HG03159 (cell line): ENCODE results near the gene PPM1M.
A peak's percentile ranks its signal among the peaks of the same experiment; 100 is the strongest.

Experiments used
- ATAC-seq: cut with Tn5 transposase; IDR thresholded peaks from one replicate; pipeline ENCODE4 v1.9.1; 2021; ENCODE audit warnings: mild to moderate bottlenecking, moderate library complexity; ENCODE audit not compliant: unreplicated experiment

Gene PPM1M

DNA sequence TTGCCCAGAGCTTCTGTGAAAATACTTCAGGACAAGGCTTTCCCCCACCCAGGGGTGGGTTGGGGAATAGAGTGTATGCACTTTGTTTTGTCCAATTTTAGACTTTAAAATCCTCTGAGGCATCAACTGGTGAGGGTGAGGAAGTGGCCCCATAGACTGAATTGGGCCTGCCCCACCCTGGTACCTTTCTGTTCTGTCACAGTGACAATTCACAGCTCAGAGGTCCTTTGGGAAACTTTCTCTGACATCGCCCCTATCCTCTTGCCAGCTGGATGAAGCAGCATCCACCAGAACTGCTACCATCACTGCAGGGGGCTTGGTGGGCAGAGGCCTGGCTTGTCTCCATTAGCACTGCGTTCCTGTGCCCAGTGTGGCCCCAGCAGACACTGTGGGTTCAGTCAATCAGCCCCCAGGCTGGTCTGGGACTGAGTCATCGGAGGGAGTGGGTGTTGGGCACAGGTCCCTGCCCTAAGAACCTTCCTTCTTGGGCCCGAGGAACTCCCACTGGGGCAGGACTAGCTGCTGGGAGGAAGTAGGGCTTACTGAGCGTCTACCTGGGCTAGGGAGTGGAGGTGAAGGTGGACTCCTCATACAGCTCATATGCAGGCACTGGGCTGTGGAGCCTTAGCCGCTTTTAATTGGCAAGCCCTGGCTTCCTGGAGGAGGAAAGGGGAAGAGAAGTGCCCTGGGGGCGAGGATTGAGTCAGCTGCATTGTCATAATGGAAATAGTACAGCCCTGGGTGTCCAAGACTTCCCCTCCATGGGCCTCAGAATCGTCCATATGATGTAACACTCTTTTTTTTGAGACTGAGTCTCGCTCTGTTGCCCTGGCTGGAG lies 1.5 kb upstream of the PPM1M start:
- ATAC-seq: peak; percentile 43

DNA sequence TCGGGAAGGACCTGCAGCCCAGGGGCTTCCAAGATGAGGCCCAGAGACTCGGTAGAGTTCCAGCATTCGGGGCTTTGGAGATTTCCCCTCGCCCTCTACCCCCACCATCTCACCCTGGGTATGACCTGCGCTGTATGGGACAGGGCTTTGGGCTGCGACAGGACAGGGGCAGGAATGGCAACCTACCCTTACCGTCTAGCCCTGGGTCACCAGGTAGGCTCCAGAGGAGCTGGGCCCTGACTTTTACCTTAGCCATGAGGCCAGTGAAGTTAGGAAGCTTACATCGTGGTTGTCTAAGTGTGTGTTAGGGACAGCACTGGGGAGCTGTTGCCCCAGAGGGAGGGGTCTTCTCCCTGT lies 683 bp downstream of the PPM1M start:
- ATAC-seq: no peak

DNA sequence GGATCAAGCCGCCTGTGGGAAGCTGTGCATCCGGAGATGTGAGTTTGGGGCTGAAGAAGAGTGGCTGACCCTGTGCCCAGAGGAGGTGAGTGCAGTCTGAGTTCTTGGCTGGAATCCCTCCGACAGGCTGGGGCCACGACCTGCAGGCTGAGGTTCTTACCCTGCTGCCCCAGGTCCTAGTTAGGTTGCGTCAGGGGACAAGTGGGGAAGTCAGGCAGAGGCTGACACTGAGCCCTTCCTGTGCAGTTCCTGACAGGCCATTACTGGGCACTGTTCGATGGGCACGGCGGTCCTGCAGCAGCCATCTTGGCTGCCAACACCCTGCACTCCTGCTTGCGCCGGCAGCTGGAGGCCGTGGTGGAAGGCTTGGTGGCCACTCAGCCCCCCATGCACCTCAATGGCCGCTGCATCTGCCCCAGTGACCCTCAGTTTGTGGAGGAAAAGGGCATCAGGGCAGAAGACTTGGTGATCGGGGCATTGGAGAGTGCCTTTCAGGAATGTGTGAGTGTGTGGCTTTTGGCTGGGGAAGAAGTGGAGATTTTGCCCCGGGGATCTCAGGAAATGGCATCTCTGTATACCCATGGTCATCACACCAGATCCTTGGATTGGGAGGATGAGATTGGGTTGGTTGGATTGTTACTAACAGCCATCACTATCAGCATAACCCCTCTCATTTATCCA lies 1.3 kb downstream of the PPM1M start:
- no peak for ATAC-seq

DNA sequence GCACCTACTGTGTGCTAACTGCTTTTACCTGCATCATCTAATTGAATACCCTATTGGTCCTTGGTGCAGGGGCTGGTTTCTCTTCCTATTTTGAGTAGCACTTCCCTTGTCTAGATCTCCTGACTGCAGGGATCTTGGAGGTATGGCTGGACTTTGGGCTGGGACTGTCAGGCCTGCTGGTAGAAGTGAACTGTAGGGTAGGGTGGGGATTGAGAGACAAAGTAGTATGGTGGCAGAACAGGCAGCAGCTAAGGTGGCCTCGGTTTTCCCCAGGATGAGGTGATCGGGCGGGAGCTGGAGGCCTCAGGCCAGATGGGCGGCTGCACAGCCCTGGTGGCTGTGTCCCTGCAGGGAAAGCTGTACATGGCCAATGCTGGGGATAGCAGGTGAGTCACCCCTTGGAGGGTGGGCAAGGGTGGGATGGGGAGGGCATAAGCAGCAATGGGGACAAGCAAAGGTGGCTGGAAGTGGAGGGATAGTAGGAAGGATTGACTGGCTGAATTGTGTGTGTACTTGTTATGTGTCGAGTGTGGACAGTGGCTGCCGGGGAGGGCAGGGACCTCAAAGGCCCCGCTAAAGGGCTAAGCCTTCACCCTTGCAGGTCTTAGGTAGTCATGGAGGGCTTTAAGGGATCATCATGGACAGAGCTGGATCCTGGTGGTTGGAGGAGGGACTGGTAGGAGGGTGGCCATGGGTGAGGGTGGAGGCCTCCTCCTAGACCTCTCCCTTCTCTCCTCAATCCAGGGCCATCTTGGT lies 2.0 kb downstream of the PPM1M start:
- no peak for ATAC-seq

DNA sequence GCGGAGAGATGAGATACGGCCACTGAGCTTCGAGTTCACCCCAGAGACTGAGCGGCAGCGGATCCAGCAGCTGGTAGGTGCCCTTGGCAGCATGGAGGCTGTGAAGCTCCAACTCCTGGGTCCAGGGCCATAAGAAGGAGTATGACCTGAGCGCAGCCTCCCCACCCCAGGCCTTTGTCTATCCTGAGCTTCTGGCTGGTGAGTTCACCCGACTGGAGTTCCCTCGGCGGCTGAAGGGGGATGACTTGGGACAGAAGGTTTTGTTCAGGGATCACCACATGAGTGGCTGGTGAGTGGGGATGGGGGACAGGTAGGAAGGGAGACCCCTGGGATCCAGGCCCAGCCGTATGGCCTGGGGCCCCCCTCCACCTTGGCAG lies 2.6 kb downstream of the PPM1M start:
- no peak for ATAC-seq

DNA sequence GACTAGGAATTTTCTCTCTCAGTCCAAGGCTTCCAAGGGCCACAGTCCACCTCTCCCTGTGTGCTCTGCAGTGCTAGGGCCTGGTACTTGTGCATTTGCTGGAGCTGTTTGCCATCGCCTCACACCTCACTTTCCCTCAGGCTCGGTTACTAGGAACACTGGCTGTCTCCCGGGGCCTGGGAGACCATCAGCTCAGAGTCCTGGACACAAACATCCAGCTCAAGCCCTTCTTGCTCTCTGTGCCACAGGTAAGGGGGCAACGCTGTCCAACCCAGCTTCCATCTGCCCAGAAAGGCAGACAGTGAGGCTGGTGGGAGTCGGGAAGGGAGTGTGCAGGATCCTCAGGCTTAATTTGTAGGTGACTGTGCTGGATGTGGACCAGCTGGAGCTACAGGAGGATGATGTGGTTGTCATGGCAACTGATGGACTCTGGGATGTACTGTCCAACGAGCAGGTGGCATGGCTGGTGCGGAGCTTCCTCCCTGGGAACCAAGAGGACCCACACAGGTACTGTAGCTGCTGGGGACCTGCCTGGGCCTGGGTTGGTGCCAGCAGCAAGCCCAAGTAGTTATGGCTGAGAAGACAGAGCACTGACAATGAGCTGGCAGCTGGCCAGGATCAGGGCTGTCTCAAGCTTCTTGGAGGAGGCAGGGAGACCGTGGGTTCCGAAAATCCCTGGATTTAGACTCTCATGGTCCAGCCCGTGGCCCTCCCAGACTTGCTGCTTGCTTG lies 3.4 kb downstream of the PPM1M start:
- no peak for ATAC-seq

DNA sequence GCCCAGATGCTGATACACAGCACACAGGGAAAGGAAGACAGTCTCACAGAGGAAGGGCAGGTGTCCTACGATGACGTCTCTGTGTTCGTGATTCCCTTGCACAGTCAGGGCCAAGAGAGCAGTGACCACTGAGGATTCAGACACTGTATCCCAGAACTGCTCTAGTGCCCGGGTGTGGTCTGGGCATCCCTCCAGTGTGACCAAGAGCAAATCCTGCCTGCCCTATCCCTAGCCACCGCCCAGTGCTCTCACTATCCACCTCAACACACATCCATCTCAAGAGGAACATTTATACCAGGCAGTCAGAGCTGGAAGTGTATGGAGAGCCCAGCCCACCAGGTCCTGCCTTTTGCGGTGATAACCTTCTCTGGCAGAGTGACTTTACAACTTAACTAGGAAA lies 4.1 kb downstream of the PPM1M start:
- ATAC-seq: no peak

DNA sequence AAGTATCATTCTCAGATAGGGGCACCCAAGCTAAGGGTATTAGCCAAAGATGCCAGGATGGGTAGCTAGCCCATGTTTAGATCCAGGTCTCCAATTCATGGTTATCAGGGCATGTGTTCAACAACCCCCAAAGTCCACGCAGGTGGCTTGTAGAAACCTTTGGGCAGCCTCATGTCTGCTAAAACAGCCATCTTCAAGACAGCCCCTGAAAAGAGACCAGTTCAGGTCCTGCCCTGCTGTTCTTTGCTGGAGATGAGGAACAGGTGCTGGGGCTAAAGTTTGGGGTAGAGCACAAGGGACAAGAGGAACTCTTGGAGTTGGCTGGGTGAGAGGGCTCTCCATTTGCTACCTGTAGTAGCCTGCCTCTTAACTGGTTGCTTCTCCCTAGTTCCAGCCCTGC lies 4.6 kb downstream of the PPM1M start:
- no peak for ATAC-seq

DNA sequence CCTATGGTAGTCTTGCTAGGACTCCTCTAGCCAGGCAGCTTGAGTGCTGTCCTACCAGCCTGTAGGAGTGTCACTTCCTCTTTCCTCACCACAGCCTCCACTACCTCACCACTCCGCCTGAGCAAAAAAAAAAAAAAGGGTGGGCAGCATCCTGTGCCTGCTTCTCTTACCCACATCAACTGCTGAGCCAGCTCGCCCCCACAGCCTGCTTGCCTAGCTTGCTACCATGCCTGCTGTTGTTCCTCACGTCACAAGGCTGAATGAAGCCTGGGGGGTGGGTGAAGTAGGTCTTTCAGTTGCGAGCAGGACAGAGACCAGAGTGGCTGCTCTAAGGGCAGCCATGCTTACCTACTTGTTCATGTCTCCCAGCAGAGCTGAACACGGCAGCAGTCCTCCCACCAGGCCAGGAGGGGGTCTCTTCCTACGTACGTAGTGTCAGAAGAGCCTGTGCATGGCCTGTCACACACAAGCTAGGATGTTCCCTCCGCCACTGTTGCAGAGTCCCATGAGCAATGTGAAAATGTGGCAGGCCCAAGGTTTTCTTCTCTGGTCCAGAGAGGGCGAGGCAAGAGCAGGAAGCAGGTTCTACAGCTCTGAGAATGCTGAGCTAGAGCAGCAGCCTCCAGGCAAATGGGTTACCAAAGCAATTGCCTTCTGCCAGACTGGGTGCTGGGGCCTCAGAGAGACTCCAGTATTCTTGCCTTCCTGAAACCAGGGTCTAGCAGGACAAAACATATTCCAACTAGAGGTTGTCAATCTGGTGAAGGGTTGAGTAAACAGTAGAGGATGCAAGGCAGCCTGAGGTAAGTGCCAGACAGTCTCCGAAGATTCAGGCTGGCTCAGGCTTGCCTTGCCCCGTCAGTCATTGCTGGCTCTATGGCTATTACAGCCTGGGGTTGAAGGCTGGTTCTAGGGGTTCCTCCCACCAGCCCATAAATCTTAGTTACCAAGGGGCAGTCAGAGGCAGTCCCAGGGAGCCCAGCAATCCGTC lies 8.1 kb downstream of the PPM1M start:
- ATAC-seq: peak; percentile 91

DNA sequence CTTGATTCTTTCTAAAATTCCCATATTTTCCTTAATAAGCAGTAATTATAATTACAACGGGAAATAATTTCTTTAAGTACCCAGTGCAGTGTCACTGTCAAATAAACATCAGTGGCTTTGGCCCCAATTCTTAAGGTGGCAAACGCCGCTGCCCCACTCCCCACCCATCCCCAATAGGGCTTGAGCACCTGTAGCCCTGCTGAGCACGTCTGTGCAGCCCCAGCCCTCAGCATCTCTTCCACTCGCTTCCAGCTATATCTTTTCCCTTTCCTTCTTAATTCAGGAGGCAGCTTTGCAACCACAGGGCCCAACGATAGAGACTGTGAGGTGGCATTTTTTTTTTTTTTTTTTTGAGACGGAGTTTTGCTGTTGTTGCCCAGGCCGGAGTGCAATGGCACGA lies 9.0 kb downstream of the PPM1M start:
- no peak for ATAC-seq

DNA sequence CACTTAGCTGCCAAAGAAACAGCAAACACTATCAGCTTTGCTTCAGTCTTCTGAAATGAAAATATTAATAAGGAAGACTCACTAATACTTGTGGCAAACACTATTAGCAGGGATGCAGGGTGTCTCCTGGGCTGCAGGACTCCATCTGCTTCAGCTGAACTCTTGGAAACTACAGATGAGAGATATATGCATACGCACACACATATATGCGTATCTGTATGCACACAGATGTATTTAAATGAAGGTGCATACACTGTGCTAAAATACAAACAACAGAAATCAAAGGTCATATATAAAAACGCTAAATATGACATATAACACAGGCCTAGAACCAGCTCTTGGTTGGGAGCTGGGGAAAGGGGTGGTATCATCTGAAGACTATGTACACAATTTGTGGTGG lies 10.6 kb downstream of the PPM1M start:
- ATAC-seq: no peak

DNA sequence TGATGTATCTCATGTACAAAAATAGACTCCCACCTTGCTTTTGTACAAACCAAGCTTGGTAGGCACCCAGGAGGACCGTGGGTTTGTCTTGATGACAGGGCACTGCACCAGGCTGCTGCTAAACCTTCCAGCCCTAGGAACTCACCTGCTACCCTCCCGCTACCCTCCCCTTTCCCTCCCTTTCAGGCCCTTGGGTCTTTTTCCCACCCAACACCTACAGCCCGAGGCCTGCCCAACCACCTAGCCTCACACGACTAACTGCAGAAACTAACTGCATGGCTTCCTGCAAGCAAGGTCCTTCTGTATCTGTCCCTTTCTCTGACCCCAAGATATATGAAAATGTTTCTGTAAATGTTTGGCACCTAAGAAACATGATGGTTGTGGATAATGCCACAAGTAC lies 11.1 kb downstream of the PPM1M start:
- ATAC-seq: no peak

DNA sequence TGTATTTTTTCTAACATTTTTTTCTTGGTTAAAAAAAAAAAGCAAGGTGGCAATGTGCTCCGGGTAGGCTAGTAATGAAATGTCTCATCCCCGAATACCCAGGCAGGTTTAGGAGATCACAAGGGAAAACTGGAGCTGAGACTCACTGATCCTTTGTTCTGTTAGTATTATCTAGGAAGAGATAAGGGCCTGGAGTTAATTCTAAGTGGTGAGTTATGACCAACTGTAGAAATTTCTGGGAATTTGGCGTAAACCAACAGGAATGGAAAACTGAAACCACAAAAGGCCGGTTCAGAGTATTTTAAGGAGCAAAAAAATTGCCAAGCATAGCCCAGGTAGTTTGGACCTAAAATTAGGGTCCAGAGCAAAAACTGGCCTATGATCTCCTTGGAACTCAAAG lies 12.4 kb downstream of the PPM1M start:
- no peak for ATAC-seq

DNA sequence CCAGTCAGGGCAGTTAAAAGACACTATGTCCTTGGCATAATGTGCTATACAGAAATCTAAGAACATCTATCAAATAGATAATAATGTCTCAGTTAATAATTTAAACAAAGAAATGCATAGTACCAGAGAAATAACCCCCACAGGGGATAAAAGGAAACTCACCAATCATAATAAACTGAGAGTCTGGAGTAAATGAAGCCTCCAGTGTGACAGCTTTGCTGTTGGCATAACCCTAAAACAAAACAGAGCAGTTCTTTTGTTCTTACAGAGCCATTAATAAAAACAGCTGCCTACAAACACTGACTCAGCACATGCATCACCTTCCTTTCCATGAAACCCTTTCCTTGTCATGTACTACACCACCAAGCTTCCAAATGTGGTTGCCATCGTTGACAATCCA lies 13.5 kb downstream of the PPM1M start:
- ATAC-seq: no peak

DNA sequence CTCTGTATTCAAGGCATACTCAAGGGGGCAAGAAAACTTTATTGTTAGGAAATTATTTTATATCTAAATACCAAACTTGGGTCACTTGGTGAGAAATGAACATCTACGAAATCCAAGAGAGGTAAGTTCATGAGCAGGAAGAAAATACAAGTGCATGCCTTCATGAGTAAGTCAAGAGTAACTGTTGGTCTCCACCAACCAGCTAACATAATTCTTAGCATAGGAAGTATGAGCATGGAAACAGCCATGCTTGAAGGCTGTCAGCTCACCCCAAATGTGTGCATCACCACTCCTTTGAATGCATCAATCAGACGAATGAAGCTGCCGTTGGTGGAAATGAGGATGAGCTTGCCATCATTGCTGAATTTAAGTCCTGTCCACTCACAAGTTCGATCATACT lies 13.9 kb downstream of the PPM1M start:
- ATAC-seq: no peak

DNA sequence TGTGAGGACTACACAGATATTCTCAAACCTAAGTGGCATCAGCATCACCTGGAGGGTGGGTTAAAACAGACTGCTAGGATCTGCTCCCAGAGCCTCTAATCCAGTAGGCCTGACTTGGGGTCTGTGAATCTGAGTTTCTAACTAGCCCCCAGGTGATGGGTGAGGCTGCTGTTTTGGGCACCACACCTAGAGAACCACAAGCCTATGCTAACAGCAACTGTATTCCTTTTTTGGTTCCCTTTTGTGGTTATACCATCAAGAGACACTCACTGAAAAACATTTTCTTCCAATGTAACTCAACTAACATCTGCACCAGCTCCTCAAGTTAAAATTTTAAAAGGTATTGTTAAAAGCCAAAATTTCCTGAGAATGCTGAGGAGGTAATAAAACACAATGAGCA lies 16.9 kb downstream of the PPM1M start:
- no peak for ATAC-seq

DNA sequence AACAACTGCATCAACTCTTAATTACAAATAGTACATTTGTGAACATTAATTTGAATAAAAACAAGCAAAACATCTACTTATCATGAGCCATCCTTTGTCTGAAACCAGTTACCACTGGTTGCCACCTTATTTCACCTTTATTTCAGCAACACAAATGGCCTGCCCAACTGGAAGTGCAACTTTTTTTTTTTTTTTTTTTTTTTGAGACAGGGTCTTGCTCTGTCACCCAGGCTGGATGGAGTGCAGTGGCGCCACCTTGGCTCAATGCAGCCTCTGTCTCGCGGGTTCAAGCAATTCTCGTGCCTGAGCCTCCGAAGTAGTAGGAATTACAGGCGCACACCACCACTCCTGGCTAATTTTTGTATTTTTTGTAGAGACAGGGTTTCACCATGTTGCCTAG lies 19.8 kb downstream of the PPM1M start:
- ATAC-seq: no peak

DNA sequence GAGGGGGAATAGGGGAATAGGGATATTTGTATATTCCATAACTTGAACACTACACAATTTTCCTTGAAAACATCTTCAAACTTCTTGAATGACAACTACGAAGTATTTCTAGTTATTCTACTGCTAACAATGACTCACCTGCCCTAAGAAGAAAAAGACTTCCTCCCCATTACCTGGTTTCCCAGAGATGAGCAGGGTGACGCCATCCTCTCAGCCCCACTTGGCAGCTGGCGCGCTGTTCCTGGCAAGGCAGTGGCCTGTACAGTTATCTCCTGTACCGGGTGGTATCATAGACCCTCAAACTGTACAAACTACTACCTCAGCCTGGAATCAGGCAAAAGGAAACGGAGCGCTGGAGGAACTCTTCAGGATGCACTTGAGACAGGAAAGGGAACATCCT lies 22.5 kb downstream of the PPM1M start:
- ATAC-seq: no peak

DNA sequence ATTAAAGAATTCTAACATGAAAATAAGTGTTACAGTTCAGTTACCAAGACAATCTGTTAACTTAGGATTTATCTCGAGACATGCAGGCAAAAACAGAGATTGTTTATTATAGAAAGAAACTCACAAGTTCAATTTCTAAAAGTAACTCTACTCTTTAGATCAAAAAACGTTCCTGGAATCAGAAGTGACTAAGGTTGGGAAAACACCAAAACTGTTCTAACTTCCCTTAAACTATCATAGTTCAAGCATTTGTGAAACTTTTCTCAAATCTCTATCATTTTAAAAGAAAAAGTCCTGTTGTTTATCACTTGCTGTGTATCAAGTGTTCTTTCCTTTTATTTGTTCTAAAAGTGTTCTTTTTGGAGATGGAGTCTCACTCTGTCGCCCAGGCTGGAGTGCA lies 24.2 kb downstream of the PPM1M start:
- no peak for ATAC-seq

DNA sequence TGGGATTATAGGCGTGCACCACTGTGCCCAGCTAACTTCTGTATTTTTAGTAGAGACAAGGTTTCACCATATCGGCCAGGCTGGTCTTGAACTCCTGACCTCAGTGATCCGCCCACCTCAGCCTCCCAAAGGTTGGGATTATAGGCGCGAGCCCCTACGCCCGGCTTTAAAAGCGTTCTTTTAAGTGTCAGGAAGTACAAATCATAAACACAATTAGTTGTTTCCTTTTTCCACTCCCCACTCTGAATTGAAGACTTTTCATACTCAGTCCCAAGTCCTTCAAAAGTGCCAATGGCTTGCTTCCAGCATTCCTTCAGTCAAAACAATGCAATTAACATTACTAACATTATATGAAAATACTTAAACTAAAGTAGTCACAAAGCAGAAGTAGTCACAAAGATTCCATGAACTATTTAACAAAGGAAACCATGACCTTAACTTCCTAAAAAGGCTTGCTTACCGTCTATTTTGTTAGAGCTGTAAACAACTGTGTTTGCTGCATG lies 24.7 kb downstream of the PPM1M start:
- no peak for ATAC-seq
